Fibroblast of mammary gland (primary cell): ENCODE measurements around the gene DEFB116.
"Not testable (repeated sequence)": the region's sequence is repeated elsewhere in the genome, so short reads cannot be mapped to it uniquely, and the experiment has no call there.

ENCODE experiments used
- DNase-seq: peaks from one replicate; pipeline ENCODE4 v3.0.0-alpha.2; 2010; ENCODE audit warnings: low read depth
- H3K4me3 ChIP-seq: 2 replicates; pipeline ENCODE4 v1.5.1; 2011; ENCODE audit warnings: low read depth, mild to moderate bottlenecking, low read length, moderate library complexity; ENCODE audit not compliant: control insufficient read depth
- CTCF ChIP-seq: conservative IDR thresholded peaks from 2 replicates; pipeline ENCODE4 v1.5.1; 2011; ENCODE audit warnings: low read depth, low read length, inconsistent platforms; ENCODE audit not compliant: control insufficient read depth, insufficient read depth

Gene DEFB116

GRCh38 chr20:31308535-31309162 is at the start of gene DEFB116:
Gene DEFB116, minus strand, starts transcription at chr20:31308585. Its CDS starts 0 bp downstream, at chr20:31308585.
- no peak for TF ChIP-seq CTCF
- no peak for DNase-seq
- no peak within 1 kb of the TSS for H3K4me3 ChIP-seq

- DNase-seq: no peak
- no peak for TF ChIP-seq CTCF
Measured at GRCh38 chr20:31355981-31356380, 47.6 kb upstream of the DEFB116 start.

GRCh38 chr20:31341470-31341869 is 33.1 kb upstream of the DEFB116 start:
- H3K4me3 ChIP-seq: no peak overlapping the region
- no peak for DNase-seq
- TF ChIP-seq CTCF: no peak

More at GRCh38 chr20:31355981-31356380, 47.6 kb upstream of the DEFB116 start:
- H3K4me3 ChIP-seq: no peak overlapping the region

- no peak for TF ChIP-seq CTCF
- no peak for DNase-seq
- H3K4me3 ChIP-seq: no peak overlapping the region
Measured at GRCh38 chr20:31330893-31331292, 22.5 kb upstream of the DEFB116 start.

- no peak for TF ChIP-seq CTCF
- no peak overlapping the region for H3K4me3 ChIP-seq
- DNase-seq: no peak
Measured at GRCh38 chr20:31322504-31322903, 14.1 kb upstream of the DEFB116 start.

- not testable (repeated sequence) for H3K4me3 ChIP-seq, DNase-seq
Measured at GRCh38 chr20:31284964-31285363, 23.4 kb downstream of the DEFB116 start.

- H3K4me3 ChIP-seq: no peak overlapping the region
- DNase-seq: no peak
- no peak for TF ChIP-seq CTCF
Measured at GRCh38 chr20:31278178-31278577, 30.2 kb downstream of the DEFB116 start.
